ENCODE data around the gene FPGS.
"Not testable (repeated sequence)": the region's sequence is repeated elsewhere in the genome, so short reads cannot be mapped to it uniquely, and the experiment has no call there.

Gene FPGS

GRCh38 chr9:127835991-127836516 lies 33.4 kb downstream of the FPGS start:
- no peak overlapping the region for H3K4me3 ChIP-seq (ENCODE audit: low read depth, low read length)

- not testable (repeated sequence) for H3K4me3 ChIP-seq (ENCODE audit: low read depth, low read length)
Measured at GRCh38 chr9:127836561-127836960, 33.9 kb downstream of the FPGS start.

DNA sequence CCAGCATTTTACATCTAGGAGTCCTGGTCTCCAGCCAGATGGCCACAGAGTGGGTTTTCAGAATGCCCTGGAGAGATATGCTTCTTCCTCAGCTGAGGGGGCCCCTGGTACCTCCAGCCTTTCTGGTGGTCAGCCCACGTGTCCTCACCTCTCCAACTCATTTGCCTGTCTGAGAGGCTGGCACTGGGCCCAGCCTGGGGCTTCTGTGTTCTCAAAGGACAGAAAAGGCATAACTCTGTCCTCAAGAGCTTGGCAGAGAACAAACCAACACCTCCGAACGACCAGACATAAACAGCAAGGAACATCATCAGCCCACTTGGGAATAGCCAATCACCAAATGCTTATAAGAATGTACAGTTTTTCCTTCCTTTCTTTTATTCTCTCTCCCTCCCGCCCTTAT lies 34.7 kb downstream of the FPGS start:
- no peak overlapping the region for H3K4me3 ChIP-seq (ENCODE audit: low read depth, low read length)

GRCh38 chr9:127838375-127839078 lies 35.8 kb downstream of the FPGS start:
- H3K4me3 ChIP-seq (ENCODE audit: low read depth, low read length): no peak overlapping the region

DNA sequence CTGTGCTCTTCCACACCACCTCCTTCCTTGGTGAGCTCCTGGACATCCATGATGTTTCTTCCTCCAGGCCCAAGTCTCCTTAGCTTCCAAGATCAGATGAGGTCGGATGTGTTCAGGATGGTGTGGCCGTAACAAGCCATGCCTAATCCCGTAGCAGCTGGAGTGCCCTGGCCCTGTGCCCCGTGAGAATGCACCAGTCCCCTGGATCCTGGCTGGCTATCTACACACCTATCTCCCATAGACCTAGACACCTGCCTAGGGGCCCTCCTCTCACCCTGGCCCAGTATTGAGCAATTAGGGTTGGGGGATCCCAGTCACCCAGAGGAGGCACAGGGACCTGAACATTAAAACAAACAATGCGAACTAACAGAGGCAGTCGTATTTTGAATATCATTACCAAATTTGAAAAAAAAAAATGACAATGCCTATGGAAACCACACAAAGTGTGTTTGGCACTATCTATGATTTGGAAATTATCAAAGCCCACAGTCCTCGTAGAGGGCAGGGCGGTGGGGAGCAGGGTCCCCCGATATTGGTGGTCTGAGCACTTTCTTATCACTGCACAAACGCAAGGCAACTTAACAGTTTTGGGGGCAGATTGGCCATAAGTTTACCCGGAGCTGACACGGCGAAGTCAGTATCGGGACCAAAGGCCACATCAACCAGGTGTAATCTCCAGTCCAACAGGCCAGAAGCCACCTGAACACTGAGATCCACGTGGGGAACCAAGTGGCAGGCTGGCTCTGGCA lies 38.6 kb downstream of the FPGS start:
- H3K4me3 ChIP-seq (ENCODE audit: low read depth, low read length): no peak overlapping the region

DNA sequence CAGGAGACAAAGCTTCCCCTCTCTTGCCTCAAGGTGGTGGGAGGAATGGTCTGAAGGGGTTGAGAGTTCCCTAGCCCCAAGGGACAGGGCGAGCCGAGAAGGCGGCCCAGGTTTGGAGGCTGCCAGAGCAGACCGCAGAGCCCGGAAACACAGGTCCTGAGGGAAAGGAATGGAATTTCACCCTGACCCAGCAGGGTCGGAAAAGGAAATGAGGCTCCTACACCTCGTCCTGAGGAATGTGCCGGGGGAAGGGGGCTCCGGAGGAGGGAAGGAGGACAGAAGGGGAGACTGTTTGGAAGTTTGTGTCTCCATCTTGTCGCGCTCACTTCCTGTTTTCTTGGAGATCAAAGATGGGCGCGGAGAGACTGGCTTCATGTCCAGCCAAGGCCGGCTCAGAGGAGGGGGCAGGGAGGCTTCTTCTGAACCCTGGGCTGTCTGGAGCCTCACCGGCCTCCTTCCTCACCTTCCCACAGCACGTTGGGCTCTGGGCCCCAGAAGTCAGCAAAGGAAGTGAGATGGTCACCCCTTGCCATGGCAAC lies 42.2 kb downstream of the FPGS start:
- no peak overlapping the region for H3K4me3 ChIP-seq (ENCODE audit: low read depth, low read length)

GRCh38 chr9:127845619-127846018 lies 42.9 kb downstream of the FPGS start:
- H3K4me3 ChIP-seq (ENCODE audit: low read depth, low read length): not testable (repeated sequence)

- H3K4me3 ChIP-seq (ENCODE audit: low read depth, low read length): no peak overlapping the region
Measured at GRCh38 chr9:127846443-127847177, 43.9 kb downstream of the FPGS start.

DNA sequence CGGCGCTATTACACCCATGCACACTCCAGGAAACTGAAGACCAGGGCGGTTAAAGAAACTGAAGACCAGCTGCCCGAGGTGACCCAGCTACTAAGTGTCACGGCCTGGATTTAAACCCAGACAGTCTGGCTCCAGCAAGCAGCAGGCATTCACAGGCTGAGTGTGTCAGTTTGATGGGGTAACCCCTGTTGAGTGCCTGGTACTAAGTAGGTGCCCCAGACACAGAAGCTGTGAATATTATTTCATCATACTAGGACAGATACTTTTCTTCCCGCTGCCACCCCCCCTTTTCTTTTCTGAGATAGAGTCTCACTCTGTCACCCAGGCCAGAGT lies 44.5 kb downstream of the FPGS start:
- H3K4me3 ChIP-seq (ENCODE audit: low read depth, low read length): no peak overlapping the region

- no peak overlapping the region for H3K4me3 ChIP-seq (ENCODE audit: low read depth, low read length)
Measured at GRCh38 chr9:127847833-127848755, 45.4 kb downstream of the FPGS start.

DNA sequence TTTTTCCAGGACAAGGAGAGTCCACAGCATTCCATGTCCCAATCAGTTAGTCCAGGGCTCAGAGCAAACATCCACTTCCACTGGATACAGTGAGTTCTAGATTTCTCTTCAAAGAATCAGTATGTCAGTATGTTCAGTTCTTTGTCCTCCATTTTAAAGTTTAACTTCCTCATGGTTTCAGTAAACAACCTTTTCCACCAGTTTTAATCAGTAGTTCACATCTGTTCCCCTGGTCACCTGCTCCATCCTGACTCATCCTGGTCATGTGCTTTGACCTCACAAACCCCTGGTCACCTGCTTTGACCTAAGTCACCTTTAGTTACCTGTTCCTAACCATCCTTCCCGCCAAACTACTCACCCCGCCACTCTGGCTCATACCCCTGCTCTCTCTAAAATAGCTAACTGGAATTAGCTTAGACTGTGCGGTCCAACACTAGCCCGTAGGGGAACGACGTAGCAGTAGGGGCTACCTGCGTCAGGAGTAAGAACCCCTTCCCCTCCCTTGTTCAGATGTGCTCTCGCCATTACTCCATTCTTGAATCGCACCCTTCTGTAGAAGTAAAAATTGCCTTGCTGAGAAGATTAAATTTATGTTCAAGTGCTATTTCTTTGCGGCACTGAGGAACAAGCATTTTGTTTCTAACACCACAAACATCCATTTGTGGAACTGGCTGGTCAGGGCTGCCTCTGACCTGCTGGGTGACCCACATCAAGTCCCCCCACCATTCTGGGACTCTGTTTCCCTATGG lies 46.2 kb downstream of the FPGS start:
- H3K4me3 ChIP-seq (ENCODE audit: low read depth, low read length): no peak overlapping the region

DNA sequence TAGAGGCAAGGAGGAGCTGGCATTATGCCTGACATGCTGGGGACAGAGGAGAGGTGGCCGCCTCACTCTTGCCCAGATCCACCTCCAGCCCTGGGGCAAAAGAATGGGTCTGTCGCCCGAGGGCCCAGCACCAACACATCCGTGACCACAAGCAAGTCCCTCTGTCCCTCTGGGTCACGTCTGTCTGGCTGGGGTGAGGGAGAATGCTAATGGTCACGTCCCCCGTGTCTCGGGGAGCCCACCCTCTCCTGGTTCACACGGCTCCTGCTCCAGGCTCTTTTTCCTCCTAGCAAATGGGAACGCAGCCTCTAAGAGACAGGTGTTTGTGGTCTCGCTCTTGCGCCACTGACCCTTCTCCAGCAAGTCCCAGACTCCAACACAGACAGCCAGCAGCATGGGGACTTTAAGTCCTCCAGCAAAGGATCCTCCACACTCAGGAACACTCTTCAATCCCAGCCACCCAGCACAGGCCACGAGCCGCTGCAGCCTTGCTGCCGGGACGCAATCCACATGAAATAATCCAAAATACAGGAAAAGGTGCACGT lies 47.7 kb downstream of the FPGS start:
- H3K4me3 ChIP-seq (ENCODE audit: low read depth, low read length): no peak overlapping the region

DNA sequence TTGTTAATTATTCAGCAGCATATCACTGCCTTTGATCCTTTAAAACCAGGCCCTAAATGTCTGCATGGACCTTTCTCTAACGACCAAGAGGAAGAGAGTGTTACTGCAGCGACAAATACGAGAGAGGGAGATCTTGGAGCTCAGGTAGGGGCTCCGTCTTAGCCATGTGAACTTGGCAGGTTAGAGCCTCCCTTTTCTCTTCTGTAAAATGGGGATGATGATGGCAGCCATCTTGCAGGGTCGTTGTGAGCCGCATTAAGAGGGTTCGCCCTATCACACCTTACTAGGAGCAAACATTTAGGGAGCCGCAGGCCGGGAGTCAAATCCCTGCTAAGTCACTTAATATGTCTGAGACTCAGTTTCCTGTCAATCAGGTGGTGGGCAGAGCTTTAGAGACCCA lies 50.1 kb downstream of the FPGS start:
- H3K4me3 ChIP-seq (ENCODE audit: low read depth, low read length): no peak overlapping the region

DNA sequence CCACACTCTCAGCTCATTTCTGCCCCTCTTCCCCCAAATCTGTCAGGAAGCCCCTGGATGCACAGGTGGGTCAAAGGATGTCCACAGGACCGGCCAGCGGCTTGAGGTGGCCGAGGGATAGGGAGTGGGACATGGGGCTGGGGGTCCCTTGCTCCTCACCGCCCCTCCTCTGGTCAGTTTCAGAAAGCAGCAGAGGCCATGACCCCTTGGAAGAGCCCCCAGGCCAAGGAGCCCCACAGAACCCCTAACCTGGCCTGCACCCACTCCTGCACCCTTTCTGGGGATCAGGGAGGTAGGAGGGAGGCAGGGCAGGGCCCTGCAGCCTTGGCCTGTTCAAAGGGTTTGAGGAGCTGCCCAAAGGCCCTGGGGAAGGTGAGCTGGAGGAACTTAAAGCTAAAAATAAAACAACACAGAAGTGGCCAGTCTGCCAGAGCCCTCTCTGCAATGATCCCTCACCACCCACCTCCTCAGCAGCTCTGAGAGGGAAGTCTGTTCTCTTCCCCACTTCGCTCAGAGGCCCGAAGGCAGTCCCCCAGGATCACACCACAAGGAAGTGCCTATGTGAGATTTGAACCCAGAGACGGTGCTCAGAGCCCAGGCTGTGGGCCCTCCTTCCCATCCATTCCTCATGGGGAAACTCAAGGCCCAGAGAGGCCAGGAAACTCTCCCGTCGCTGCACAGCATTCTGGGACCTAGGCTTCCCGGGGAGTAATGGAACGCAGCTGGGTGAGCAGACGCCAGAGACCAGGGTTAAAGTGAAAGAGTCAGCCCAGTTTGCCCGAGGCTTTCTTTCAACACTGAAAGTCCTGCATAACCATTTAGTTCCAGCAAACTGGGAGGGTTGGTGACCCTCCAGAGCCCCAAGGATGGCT lies 50.9 kb downstream of the FPGS start:
- no peak overlapping the region for H3K4me3 ChIP-seq (ENCODE audit: low read depth, low read length)

- H3K4me3 ChIP-seq (ENCODE audit: low read depth, low read length): no peak within 1 kb of the TSS
Measured at GRCh38 chr9:127854184-127854806, 51.6 kb downstream of the FPGS start, which contains the start of gene ENG. Gene ENG (minus strand): TSS chr9:127854658. CDS start chr9:127854355, 303 bp downstream.

DNA sequence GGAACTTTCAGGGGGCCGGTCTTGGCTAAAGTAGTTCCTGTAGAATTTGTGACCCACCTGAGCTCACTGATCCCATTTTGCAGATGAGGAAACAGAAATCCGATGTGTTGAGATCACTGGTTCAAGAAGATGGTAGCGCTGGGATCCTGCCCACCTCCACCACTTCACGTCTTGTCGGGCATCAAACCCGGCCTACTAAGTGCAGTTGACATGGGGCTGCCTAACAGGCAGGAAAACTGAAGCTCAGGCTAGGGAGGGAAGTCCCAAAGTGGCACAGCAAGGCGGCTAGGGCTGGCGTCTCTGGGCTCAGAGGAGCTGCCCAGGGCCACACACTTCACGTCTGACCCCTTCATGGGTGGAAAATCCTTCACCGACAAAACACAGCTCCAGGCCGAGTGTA lies 52.3 kb downstream of the FPGS start:
- H3K4me3 ChIP-seq (ENCODE audit: low read depth, low read length): no peak overlapping the region

GRCh38 chr9:127855522-127855921 lies 52.8 kb downstream of the FPGS start:
- H3K4me3 ChIP-seq (ENCODE audit: low read depth, low read length): no peak overlapping the region

Data from iPS-11a (cell line).